HG03060 (cell line): Measurements from ENCODE around the gene NKD1.
"Not testable (repeated sequence)": the region's sequence is repeated elsewhere in the genome, so short reads cannot be mapped to it uniquely, and the experiment has no call there.

Experiments used
- ATAC-seq: cut with Tn5 transposase; IDR thresholded peaks from one replicate; pipeline ENCODE4 v1.9.1; 2021; ENCODE audit warnings: low read depth, moderate number of reproducible peaks; ENCODE audit not compliant: unreplicated experiment

NKD1 gene

DNA sequence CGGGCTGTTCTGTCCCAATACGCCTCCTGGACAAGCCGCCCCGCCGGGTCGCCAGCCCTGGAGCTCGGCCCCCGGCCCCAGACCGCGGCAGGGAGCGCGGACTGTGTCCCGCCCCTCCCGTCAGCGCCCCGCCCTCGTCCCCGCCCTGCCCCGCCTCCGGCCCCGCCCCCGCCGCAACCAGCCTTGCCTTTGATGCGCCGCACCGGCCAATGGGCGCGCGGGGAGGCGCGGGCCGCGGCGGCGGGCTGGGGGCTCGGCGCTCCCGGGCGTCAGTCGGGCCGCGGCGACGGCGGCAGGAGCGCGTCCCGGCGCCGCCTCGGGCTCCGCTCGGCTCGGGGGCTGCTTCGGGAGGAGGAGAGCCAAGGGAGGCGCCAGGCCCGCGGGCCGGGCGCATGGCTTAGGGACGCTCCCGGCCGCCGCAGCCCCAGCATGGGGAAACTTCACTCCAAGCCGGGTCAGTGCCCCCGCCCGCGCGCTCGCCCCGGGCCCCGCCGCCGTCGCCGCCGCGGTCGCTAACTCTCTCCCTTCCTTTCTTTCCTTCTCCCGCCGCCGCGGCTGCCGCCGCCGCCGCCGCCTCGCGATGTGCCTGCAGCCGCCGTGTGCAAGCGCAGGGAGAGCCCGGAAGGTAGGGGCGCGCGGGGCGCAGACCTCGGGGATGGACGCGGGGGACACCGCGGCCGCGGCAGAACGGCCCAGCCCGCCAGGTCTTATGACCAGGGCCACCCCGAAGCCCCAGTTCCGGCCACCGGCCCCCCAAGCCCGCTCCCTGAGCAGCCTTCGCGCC, at the start of gene NKD1:
Gene NKD1, plus strand, starts transcription at position 272 of the 784 bp plus-strand sequence. Its CDS starts 158 bp downstream, at position 430.
- ATAC-seq: no peak

DNA sequence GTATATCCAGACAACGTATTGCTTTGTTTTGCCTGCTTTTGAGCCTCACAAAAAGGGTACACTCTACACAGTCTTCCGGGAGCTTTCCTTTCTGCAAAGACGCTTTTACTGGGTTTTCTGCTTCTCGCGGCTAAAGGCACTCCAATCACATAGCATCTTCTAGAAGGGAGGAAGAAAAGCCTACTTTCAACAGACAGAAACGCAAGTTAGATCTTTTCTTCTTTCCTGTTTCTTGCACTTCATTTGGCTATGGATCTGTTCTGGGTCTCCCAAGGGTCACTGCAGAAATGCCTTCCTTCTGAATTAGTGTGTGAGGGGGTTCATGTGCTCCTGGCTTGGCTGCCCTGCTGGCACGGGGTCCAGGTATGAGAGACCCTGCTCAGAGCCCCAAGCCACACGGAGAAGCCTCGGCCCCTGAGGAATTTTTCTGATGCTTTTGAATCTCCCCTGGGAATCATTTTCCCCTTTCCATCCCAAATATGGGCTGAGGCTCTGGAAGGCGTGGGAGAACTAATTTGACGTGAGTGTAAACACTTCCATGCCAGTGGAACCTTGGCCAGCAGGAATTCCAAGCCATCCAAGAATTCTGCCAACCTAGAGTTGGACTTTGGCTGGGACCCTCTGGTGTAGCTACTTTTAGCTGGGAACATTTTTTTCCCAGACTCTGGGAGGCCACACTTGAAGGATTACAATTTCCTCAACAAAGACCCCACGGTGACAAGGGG, 49.6 kb upstream of the NKD1 start:
- no peak for ATAC-seq

- no peak for ATAC-seq
Observed at GRCh38 chr16:50499254-50499653, 48.9 kb upstream of the NKD1 start.

- no peak for ATAC-seq
Observed at GRCh38 chr16:50500171-50500874, 47.9 kb upstream of the NKD1 start.

GRCh38 chr16:50501251-50501650, 46.9 kb upstream of the NKD1 start:
- no peak for ATAC-seq

- no peak for ATAC-seq
Observed at GRCh38 chr16:50501986-50502615, 46.1 kb upstream of the NKD1 start.

DNA sequence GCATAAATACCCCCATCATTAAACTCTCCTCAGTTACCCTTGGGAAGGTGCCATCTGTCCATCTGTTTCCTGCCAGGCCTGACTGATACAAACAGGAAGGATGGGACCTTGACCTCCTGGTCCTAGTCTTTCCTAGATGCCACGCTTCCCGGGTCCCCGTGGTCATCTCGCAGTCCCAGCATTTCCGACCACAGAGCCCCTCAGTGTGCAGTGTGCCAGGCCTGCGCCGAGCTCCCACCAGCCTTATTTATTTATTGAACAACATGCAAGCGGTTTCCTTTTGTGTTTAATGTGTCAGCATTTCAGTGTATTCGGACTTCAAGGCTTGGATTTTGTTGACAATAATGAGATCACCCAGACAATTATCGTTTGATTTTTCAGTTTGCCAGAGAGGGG, 45.6 kb upstream of the NKD1 start:
- ATAC-seq: no peak

DNA sequence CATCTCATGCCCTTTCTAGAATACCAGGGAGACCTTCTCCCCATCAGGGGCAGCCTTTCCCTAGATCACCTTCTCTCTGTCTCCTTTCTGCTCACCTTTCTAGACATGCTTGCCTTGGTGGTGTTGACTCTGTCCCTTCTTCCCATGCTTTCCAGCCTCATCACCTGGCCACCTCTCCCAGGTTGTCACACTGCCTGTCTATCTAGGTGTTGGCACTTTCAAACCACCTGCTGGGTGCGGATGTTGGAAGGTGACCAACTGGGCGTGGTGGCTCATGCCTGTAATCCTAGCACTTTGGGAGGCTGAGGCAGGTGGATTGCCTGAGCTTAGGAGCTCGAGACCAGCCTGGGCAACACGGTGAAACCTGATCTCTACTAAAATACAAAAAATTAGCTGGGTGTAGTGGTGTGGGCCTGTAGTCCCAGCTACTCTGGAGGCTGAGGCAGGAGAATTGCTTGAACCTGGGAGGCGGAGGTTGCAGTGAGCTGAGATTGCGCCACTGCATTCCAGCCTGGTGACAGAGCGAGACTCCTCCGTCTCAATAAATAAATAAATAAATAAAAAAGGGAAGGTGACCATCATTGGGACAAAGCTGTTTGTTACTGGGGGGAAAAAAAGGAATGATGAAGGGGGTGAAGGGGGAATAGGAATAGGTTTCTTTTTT, 44.2 kb upstream of the NKD1 start:
- not testable (repeated sequence) for ATAC-seq

DNA sequence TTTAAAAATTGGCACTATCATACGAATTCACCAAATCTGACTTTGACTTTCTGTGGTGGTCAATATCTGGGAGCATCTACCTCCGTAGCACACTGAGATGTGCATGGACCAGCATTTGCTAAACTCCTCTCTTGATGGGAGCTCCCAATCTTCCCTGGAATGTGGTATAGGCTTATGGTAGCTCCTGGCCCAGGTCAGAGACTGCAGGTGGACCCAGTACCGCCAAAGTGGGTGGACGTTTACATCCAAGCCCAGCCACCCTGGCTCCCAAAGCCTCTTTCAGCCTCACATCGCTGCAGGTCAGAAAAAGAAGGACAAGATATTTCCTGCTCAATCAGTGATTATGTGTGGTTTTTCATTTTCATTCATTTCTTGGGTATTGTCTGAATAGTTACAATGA, 43.1 kb upstream of the NKD1 start:
- no peak for ATAC-seq

DNA sequence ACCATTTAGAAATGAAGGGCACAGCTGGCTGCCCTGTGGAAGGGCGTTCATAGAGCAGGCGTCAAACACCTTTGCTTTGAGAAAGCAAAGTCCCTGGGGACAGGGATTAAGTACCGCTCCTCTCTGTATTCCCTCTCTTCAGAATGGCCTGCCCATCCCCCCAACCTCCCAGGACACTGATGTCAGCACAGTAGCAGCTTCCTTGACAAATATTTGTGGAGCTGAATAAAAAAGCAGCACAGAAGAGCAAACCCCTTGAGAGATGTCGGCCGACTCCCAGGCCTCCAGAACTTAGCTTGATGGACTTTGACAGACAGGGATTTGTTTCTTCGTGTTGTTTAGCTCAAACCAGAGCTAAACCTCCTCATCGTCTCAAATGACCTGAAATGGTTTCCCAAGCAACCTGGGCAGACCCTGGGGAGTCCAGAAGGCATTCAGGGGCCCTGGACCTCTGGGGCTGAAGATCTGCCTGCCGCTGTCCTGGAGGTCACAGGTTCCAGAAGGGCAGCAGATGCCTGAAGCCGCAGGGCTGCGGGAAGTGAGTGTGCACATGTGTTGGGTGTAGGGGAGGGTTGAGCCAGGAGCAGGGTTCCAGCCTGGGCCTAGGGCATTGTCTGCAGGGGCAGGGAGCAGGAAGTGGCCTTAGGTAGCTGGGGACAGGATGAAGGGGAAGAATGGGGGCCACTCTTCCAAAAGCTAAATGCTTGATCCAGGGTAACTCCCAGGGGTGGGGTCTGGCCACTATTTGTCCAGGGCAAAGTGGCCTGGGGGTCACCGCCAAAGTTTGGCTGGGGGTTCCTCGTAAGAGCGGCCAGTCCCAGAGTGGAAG, 42.3 kb upstream of the NKD1 start:
- no peak for ATAC-seq

GRCh38 chr16:50506543-50506937, 41.7 kb upstream of the NKD1 start:
- no peak for ATAC-seq

GRCh38 chr16:50507397-50507796, 40.8 kb upstream of the NKD1 start:
- no peak for ATAC-seq

GRCh38 chr16:50509521-50510341, 38.5 kb upstream of the NKD1 start:
- no peak for ATAC-seq

DNA sequence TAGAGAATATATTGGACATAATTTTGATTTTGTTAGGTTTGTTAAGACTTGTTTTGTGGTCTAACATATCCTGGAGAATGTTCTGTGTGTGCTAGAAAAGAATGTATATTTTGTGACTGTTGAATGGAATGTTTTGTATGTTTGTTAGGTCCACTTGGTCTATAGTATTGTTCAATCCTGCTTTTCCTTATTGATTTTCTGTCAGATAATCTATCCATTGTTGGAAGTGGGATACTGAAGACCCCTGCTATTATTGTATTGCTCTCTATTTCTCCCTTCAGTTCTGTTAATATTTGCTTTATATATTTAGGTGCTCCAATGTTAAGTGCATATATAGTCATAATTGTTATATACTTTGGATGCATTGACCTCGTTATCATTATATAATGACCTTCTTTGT, 33.0 kb upstream of the NKD1 start:
- no peak for ATAC-seq

- no peak for ATAC-seq
Observed at GRCh38 chr16:50516401-50516800, 31.8 kb upstream of the NKD1 start.

DNA sequence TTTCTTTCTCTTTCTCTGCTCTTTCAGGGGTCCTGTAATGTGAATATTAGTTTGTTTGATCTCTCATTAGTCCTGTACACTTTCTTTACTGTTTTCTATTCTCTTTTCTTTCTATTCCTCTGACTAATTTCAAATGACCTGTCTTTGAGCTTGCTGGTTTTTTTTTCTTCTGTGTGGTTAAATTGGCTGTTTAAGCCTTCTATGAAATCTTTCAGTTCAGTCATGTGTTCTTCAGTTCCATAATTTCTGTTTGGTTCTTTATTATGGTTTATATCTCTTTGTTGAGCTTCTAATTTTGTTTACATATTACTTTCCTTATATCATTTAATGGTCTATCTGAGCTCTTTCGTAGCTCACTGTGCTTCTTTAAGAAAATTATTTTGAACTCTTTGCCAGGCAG, 31.3 kb upstream of the NKD1 start:
- no peak for ATAC-seq

- ATAC-seq: no peak
Observed at GRCh38 chr16:50517450-50518252, 30.5 kb upstream of the NKD1 start.

DNA sequence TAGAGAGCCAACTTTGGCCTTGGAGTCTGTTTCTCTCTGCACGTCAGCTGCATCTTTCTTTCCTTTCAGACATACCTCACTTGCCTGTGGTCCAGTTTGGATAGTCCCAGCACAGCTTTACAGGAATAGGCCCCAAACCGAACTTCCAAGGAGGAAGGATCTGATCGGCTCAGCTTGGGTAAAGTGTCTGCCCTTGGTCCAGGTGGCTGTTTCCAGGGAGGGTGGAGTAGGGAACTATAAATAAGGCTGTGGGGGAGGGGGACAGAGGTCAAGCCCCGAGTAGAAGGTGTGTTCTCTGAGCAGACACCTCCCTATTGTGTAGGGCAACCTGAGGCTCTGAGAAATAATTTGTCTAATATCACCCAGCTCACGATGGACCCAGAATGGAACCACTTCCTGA, 29.2 kb upstream of the NKD1 start:
- no peak for ATAC-seq
